Breast epithelium (tissue), 4 donors: Measurements from ENCODE around the gene BCL3. TPM values are rescaled to one million over a fixed set of nuclear protein-coding genes. Genes with fewer than 3 reads are reported as not detected.

ENCODE experiments used
- DNase-seq, 2 donors: peaks; one replicate each; pipeline ENCODE4 v3.0.0-alpha.2; 2019; ENCODE audit warnings: low spot score in 2 of 2
- H3K27ac ChIP-seq, 2 donors: fragments of 200-600 bp; sonication (generic) in 1 of 2; one replicate each; pipeline ENCODE4 v1.5.1; 2016 to 2019; ENCODE audit warnings: mild to moderate bottlenecking in 1 of 2
- H3K27me3 ChIP-seq, 2 donors: fragments of 200-600 bp; sonication (generic) in 1 of 2; one replicate each; pipeline versions ENCODE4 v1.5.1 to v1.6.0; 2017 to 2019; ENCODE audit warnings: control low read depth in 1 of 2, mild to moderate bottlenecking in 1 of 2
- H3K36me3 ChIP-seq: fragments of 200-600 bp; one replicate; pipeline ENCODE4 v1.5.1; 2019
- H3K4me1 ChIP-seq, 2 donors: fragments of 200-600 bp; sonication (generic); one replicate each; pipeline ENCODE4 v1.5.1; 2016 to 2019; ENCODE audit warnings: control low read depth in 1 of 2
- H3K4me3 ChIP-seq, 3 donors: fragments of 200-600 bp; sonication (generic); 1 replicate in 2 of 3; 2 replicates in 1 of 3; pipeline ENCODE4 v1.5.1; 2016 to 2019; ENCODE audit warnings: mild to moderate bottlenecking in 3 of 3, moderate library complexity in 2 of 3
- H3K9me3 ChIP-seq, 2 donors: fragments of 200-600 bp; sonication (generic) in 1 of 2; one replicate each; pipeline ENCODE4 v1.5.1; 2016 to 2019; ENCODE audit warnings: control low read depth in 1 of 2
- CTCF ChIP-seq, 3 donors: fragments of 450-650 bp; IDR thresholded peaks; one replicate each; pipeline ENCODE4 v1.5.1; 2016 to 2017; ENCODE audit warnings: antibody characterized with exemption in 3 of 3, mild to moderate bottlenecking in 3 of 3, moderate library complexity in 3 of 3
- POLR2A ChIP-seq: fragments of 450-650 bp; IDR thresholded peaks from one replicate; pipeline ENCODE4 v1.6.1; 2016; ENCODE audit warnings: antibody characterized with exemption, mild to moderate bottlenecking, moderate library complexity
- POLR2AphosphoS5 ChIP-seq, 3 donors: sonication (generic); formaldehyde crosslinking; IDR thresholded peaks; one replicate each; pipeline ENCODE4 v1.6.1; 2017; ENCODE audit warnings: antibody characterized with exemption in 3 of 3
- intact Hi-C: fragments of 100-400 bp; cut with DNase I; formaldehyde crosslinking; loops from one replicate; pipeline ENCODE4 v1.15.1; 2023; ENCODE audit warnings: low total_unique reads
- total RNA-seq, 3 donors: library from RNA; depleted of rRNA; stranded (reverse); fragments of >200 nt; gene quantifications; one replicate each; pipeline ENCODE4 v1.1.0, GENCODE V29; 2016

BCL3 gene
- total RNA-seq, 3 donors from 2014 or later = 4.3 to 37.6 (median 34.4) TPM

GRCh38 chr19:44744871-44745332 lies 3.6 kb upstream of the BCL3 start:
- no peaks in the 10 kb centered on the region for H3K36me3 ChIP-seq
- peak overlapping the region; percentile 91 to 96 for H3K27ac ChIP-seq
- peaks cover 22 to 23% of the 10 kb centered on the region in 2 donors for H3K4me1 ChIP-seq
- intact Hi-C loops = no loop called here
- H3K9me3 ChIP-seq = no peaks in the 10 kb centered on the region
- DNase-seq = no peak
- H3K27me3 ChIP-seq = no peaks in the 10 kb centered on the region
- H3K4me3 ChIP-seq = peak overlapping the region in 1 of 3 donors; percentile 26
- TF ChIP-seq POLR2A (no peak), CTCF (IDR thresholded peaks at IDR 0.05) (no peak), POLR2AphosphoS5 (IDR thresholded peaks at IDR 0.05) (no peak)

GRCh38 chr19:44745341-44745831 lies 3.1 kb upstream of the BCL3 start:
- Histone ChIP-seq H3K4me3 (peak overlapping the region in 1 of 3 donors; percentile 26), H3K9me3 (no peaks in the 10 kb centered on the region), H3K36me3 (no peaks in the 10 kb centered on the region), H3K27ac (peak overlapping the region; percentile 91 to 96), H3K4me1 (peaks cover 22 to 28% of the 10 kb centered on the region in 2 donors), H3K27me3 (no peaks in the 10 kb centered on the region)
- intact Hi-C loops = no loop called here
- DNase-seq = peak; percentile 51 to 66
- TF ChIP-seq POLR2AphosphoS5 (IDR thresholded peaks at IDR 0.05) (peak in 2 of 3 donors; percentile 45 to 50), CTCF (IDR thresholded peaks at IDR 0.05) (no peak), POLR2A (no peak)

GRCh38 chr19:44745887-44746600 lies 2.5 kb upstream of the BCL3 start:
- Histone ChIP-seq H3K27ac (peak overlapping the region; percentile 91 to 96), H3K27me3 (no peaks in the 10 kb centered on the region), H3K36me3 (no peaks in the 10 kb centered on the region), H3K9me3 (no peaks in the 10 kb centered on the region), H3K4me1 (peaks cover 22 to 28% of the 10 kb centered on the region in 2 donors), H3K4me3 (peak overlapping the region in 1 of 3 donors; percentile 26)
- DNase-seq = no peak
- intact Hi-C loops = no loop called here
- TF ChIP-seq POLR2AphosphoS5 (IDR thresholded peaks at IDR 0.05) (no peak), CTCF (IDR thresholded peaks at IDR 0.05) (no peak), POLR2A (no peak)

- intact Hi-C loops = no loop called here
- no peak for TF ChIP-seq POLR2AphosphoS5 (IDR thresholded peaks at IDR 0.05)
- TF ChIP-seq CTCF (IDR thresholded peaks at IDR 0.05) = no peak
- TF ChIP-seq POLR2A = no peak
- DNase-seq = no peak
- H3K4me1 ChIP-seq = peaks cover 22% of the 10 kb centered on the region in 2 donors
- no peaks in the 10 kb centered on the region for H3K9me3 ChIP-seq
- H3K27me3 ChIP-seq = no peaks in the 10 kb centered on the region
- H3K36me3 ChIP-seq = no peaks in the 10 kb centered on the region
- H3K27ac ChIP-seq = peak overlapping the region; percentile 91 to 96
- H3K4me3 ChIP-seq = peak overlapping the region in 1 of 3 donors; percentile 95
These were observed 1.9 kb upstream of the BCL3 start for GRCh38 chr19:44746616-44746945.

GRCh38 chr19:44746946-44747738 lies 1.4 kb upstream of the BCL3 start:
- intact Hi-C loops = no loop called here
- DNase-seq = peak; percentile 95 to 96
- peaks cover 20% of the 10 kb centered on the region in 2 donors for H3K4me1 ChIP-seq

More at GRCh38 chr19:44746946-44747738, 1.4 kb upstream of the BCL3 start:
- Histone ChIP-seq H3K27me3 (no peaks in the 10 kb centered on the region), H3K36me3 (no peaks in the 10 kb centered on the region), H3K4me3 (peak overlapping the region; percentile 76 to 95 (median 76)), H3K27ac (peak overlapping the region; percentile 91 to 96), H3K9me3 (no peaks in the 10 kb centered on the region)
- TF ChIP-seq POLR2A (peak; percentile 15), POLR2AphosphoS5 (IDR thresholded peaks at IDR 0.05) (peak; percentile 57 to 72 (median 64)), CTCF (IDR thresholded peaks at IDR 0.05) (no peak)
